Measurements from ENCODE around the gene HSPB3.
"Not testable (repeated sequence)": the region's sequence is repeated elsewhere in the genome, so short reads cannot be mapped to it uniquely, and the experiment has no call there.

Gene HSPB3, protein sequence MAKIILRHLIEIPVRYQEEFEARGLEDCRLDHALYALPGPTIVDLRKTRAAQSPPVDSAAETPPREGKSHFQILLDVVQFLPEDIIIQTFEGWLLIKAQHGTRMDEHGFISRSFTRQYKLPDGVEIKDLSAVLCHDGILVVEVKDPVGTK

DNA sequence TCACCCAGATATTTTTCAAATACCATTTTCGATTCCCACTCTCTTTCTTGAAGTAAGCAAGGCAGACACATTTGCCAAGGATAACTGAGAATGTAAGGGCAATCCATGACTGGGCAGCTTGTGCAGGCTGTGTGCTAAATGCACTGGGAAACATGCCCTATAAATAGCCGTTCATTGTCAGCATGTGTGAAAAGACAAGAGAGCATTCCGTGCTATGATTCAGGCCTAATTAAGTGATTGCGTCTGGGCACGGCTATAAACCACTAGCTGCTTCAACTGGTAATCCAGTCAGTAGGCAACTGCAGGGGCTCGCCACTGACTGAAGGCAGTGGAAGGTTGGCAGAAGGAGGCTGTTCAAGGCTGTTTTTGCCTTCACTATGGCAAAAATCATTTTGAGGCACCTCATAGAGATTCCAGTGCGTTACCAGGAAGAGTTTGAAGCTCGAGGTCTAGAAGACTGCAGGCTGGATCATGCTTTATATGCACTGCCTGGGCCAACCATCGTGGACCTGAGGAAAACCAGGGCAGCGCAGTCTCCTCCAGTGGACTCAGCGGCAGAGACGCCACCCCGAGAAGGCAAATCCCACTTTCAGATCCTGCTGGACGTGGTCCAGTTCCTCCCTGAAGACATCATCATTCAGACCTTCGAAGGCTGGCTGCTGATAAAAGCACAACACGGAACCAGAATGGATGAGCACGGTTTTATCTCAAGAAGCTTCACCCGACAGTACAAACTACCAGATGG is at the start of gene HSPB3:
Gene HSPB3, plus strand, starts transcription at position 287 of the 745 bp plus-strand sequence. Its CDS starts 91 bp downstream, at position 378.
- no peak for DNase-seq (ENCODE audit: low read depth)

DNA sequence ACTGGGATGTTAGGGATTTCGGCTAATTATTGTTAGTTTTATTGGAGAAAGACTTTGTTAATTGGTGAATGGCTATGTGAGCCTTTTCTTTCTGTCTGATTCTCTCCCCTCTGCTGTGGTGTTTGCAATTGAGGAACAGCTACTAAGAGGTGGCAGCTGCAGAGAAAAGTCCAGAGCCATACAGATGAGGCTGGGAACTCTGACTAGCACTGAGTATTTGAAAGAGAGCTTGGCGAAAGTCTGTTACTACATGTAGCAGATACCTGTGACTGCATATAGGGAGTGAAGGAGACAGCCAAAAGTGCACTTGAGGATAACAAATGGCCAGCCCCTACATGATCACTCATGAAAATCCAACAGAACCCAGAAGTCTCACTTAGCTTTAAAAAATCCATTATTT is 44.3 kb upstream of the HSPB3 start:
- DNase-seq (ENCODE audit: low read depth) = no peak

DNA sequence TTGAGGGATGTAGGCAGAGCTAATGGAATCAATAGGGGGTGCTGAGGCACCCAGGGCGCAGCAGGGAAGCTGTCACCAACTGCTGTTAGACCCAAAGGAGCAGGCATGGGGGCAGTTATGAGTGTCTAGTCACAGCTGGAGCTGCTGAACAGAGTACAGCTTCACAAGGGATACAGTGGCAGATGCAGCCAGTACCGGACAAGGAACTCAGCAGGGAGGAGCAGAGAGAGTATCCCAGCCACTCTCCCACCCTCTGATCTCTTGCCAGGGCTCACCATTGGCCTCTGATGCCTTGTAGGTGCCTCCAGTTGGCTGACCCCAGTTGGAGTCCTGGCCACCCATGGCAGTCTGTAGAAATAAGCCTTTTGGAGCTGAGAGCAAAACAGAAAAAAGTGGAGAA is 42.6 kb upstream of the HSPB3 start:
- no peak for DNase-seq (ENCODE audit: low read depth)

DNA sequence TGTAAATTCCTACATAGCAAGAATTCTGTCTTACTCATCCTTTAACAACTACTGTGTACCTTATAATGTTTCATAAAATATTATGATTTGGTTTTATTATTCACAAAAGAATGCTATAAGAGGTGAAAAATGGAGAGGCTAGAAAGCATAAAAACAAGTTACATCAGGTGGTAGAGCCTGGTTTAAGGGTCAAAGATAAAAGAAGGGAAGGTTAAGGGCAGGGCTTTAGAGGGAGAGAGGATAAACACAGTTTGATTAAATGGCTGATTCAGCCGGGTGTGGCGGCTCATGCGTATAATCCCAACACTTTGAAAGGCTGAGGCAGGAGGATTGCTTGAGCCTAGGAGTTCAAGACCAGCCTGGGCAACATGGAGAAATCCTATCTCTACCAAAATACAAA is 40.4 kb upstream of the HSPB3 start:
- DNase-seq (ENCODE audit: low read depth) = no peak

DNA sequence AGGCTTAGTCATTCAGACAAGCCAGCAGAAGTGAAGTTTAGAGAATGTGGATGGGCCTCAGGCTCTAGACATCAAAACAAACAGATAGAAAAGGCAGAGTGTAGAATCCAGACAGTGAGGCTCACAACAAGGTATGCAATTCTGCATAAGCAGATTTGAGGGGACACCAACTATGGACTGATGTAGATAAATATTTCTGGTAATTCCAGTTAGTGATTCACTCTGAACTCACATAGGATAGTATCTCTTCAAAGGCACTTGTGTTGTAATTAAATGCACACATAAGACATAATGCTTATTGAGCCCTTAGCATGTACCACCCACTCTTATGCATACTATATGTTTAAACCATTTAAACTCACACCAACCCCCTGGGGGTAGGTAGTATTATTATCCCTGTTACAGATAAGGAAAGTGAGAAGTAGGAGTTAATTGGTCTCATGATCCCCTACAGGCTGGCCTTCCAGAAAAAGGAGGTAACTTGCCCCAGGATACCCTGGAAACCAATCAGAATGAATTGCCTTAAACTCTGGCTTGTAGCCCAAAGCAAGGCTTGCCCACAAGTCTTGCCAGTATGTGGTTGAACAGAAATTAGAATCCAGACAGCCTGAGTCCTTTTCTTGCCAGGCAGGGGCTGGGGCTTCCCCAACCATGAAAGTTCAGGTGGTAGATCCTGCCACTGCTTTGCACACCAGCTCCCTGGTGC is 39.5 kb upstream of the HSPB3 start:
- no peak for DNase-seq (ENCODE audit: low read depth)

DNA sequence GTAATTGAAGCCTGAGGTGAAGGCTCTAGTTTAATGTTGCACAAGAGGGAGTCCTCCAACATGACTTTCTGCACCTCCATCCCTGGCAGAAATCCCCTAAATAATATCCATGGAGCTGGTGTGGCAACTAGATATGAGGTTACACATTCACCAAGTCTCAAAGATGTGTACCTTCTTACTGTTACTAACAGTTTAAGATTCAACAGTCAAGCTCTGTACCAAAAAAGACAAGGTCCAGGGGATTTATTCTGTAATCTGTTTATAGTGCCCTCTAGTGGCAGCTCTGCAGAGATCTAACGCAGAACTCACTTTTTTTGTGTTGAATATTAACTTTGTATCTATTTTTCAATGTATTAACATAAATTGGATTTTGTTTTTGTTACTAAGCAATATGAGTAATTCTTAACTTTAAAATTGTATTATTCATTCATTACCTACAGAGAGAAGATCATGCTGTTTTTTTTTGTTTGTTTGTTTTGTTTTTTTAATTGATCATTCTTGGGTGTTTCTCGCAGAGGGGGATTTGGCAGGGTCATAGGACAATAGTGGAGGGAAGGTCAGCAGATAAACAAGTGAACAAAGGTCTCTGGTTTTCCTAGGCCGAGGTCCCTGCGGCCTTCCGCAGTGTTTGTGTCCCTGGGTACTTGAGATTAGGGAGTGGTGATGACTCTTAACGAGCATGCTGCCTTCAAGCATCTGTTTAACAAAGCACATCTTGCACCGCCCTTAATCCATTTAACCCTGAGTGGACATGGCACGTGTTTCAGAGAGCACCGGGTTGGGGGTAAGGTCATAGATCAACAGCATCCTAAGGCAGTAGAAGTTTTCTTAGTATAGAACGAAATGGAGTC is 35.7 kb upstream of the HSPB3 start:
- not testable (repeated sequence) for DNase-seq (ENCODE audit: low read depth)

DNA sequence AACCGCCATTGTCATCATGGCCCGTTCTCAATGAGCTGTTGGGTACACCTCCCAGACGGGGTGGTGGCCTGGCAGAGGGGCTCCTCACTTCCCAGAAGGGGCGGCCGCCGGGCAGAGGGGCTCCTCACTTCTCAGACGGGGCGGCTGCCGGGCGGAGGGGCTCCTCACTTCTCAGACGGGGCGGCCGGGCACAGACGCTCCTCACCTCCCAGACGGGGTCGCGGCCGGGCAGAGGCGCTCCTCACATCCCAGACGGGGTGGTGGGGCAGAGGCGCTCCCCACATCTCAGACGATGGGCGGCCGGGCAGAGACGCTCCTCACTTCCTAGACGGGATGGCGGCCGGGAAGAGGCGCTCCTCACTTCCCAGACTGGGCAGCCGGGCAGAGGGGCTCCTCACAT is 35.0 kb upstream of the HSPB3 start:
- DNase-seq (ENCODE audit: low read depth) = not testable (repeated sequence)

DNA sequence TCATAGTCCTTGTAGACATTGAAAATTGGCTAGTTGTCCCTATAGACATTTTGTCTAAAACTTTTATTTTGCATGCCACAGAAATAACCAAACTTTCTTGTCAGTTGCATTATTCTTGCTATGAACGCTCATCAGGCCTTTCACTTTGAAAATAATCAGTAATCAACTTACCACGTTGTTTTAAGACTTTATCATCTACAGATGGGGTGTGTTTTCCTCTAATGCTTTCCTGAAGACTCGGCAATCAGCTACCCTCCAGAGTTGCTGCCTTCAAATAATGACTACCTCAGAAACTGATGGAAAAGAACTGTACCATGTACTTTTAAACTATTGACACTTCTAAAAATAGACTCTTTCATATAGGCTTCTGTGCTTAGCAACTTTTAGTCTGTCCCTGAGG is 33.5 kb upstream of the HSPB3 start:
- no peak for DNase-seq (ENCODE audit: low read depth)

DNA sequence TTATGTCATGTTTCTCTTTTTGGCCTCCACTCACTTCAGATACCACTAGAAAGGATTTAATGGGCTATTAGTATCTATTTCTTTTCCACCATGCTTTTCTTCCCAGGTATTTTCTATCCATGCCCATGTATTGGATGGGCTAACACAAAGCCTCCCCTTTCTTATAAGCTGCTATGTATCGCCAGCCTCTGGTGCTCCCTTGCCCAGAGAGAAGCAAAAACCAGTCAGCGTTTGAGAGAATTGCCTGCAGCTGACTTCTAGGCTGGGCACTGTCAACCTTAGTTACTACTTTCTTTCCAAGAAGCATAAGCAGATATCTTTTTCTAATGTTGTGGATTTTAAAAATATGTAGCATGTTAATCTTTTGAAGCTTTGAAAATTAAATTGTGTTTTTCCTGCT is 30.2 kb upstream of the HSPB3 start:
- DNase-seq (ENCODE audit: low read depth) = no peak

DNA sequence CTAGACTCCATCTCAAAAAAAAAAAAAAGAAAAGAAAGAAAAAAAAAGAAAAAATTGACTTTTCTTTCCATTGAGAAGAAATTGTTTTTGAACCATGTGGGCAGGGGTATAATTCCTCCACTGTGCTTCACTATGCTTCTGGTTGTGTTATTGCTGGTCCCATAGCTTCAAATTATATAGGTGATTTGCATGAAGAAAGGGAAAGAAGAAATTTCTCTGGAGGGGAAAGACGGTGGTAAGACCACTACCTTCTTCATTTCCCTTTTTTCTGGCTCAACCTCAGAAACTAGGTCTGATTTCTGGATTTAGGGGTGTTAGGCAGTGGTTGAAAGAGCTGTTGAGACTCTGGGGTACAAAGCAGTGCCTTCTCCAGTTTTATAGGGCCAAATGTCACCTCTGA is 29.3 kb upstream of the HSPB3 start:
- DNase-seq (ENCODE audit: low read depth) = no peak

DNA sequence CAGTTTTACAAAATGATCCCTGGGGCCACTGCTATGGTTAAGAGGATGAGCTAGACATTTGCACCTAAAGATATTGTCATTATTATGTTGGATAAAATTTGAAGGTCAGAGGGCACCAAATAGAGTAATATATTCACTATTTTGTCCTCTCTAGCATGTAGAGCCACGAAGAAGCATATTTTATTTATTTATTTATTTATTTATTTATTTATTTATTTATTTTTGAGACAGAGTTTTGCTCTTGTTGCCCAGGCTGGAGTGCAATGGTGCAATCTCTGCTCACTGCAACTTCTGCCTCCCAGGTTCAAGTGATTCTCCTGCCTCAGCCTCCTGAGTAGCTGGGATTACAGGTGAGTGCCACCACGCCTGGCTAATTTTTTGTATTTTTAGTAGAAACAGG is 20.8 kb upstream of the HSPB3 start:
- DNase-seq (ENCODE audit: low read depth) = not testable (repeated sequence)

DNA sequence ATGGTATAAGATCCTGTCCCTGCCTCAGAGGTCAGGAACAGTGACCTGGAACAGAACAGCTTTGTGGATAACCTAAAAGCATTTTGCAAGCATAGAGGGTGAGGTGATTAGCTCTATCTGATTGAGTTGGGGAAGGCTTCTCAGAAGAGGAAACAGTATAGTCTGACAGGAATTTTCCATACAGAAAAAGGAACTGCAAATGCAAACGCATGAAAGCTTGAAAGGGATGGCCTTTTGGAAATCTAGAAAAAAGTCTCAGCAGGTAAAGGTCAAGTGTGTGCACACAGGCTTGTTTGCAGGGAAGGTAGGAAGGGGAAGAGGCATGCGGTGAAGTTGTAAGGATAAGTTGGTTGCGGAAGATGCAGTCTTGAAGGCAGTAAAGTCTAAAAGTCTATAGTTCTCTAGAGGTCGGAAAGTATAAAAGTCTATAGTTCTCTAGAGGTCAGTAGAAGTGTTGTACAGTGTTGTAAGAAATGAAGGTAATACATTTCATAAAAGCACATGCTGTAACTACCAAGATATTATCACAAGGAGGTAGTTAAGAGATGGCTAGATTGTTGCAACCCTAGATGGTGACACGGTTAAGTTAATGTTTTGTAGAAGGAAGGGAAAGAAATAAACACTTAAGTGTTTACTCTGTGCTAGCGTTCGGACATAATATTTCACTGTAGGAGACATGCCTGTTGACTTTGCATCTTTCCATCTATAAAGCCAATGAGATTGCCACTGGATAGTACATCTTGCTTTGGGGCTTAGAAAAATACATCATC is 16.7 kb upstream of the HSPB3 start:
- DNase-seq (ENCODE audit: low read depth) = no peak

DNA sequence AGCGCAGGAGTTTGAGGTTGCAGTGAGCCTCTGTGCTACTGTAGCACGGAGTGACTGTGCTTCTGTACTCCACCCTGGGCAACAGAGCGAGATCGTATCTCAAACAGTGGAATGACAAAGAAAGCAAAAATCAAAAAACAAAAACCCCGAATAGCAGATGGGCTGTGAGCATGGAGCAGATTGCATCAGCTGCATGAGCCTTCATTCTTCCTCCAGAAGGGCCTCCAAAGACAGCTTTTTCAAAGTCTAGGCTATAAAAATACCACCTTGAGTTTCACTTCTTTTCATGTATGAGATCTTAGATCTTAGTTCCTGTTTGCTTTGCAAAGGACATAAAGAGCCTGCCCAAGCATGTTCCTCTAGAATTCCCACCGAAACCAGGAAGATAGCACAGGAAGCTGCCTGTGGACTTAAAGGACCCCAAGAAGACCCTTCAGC is 15.0 kb upstream of the HSPB3 start:
- DNase-seq (ENCODE audit: low read depth) = no peak

DNA sequence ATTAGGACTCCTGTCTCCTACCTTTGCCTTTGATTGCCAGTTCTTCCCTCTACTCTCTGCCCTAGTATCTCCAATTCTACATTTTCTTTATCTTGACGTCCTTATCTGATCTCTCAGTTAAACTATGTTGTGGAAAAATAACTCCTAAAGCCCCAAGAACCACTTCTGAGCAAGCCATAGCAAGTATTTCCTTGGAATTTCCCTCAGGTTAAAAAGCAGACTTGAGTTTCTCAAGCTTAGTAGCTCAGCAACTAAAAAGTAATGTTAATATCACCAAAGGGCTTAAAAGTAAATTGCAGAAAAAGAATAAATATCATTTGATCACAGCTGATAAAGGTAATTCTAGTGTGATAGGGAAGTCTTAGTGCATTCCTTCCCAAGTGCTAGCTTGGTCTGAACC is 13.2 kb upstream of the HSPB3 start:
- no peak for DNase-seq (ENCODE audit: low read depth)

DNA sequence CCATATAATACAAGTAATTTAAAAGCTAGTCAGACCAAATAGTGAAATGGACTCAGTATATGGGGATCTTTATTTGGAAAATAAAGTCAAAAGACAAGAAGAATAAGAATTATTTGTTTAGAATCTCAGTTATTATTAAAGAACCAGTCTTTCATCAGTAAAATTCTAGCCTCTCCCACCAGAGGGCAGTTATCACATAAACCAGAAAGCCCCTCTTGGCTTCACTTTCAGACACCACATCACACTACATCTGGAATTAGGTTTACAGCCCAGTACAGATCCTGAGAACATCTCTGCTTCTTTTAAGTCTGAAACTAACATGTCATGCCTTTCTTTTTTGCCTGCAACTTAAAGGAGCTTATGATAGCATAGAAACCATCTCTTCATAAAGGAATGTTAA is 12.2 kb upstream of the HSPB3 start:
- DNase-seq (ENCODE audit: low read depth) = no peak

DNA sequence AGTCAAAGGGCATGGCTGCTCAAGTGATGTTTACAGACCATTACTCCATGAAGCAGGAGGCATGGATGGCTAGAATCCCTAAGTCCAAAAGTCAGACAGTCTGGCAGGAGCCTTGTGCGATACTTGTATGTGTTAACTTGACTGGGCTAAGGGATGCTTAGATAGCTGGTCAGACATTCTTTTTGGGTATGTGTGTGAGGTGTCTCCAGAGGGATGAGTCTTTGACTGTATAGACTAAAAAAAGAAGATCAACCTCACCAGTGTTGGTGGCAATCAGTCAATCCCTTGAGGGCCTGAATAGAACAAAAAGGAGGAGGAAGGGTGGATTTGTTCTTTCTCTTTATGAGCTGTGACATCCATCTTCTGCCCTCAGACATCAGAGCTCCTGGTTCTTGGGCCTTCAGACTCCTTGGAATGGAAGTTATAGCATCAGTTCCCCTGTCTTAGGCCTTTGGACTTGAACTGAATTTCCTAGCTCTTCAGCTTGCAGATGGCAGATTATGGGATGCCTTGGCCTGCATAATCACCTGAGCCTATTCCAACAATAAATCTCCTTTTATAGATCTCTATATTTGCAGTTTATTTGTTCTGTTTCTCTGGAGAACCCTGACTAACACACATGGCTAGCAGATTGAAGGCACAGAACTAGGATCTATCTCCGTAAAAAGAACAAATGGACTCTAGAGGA is 9.7 kb upstream of the HSPB3 start:
- no peak for DNase-seq (ENCODE audit: low read depth)

DNA sequence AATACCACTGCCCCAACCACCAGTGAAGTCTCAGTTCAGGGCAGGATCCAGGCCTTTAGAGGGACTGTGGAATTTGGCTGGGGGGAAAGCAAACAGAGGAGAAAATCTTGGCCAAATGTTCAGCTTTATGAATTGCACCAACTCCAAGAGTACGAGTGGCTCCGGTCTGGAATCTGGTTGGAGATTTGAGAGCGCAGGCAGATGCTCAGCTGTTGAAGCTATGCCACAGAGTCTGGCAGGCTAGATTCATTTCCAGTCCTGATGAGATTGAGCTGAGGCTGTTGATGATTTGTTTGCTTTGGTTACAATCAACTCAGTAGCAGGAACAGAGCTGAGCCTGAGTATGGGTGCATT is 9.1 kb upstream of the HSPB3 start:
- no peak for DNase-seq (ENCODE audit: low read depth)

DNA sequence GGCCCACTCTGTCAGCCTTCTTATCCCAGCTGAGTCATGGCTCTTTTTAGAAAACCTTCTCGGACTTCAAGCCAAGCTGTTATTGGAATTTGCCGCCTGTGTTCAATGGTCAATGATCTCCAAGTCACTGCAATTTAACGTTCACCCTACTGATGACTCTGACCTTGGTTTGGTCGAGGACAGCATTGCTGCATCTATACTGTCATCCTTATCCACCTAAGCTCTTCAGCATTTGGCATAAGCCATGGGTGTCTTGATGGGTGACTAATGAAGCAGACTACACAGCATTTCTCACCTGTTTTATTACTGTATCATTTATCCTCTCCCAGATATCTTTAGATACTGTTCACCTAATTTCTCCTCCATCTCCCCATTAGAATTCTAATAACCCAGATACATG is 5.6 kb upstream of the HSPB3 start:
- no peak for DNase-seq (ENCODE audit: low read depth)

DNA sequence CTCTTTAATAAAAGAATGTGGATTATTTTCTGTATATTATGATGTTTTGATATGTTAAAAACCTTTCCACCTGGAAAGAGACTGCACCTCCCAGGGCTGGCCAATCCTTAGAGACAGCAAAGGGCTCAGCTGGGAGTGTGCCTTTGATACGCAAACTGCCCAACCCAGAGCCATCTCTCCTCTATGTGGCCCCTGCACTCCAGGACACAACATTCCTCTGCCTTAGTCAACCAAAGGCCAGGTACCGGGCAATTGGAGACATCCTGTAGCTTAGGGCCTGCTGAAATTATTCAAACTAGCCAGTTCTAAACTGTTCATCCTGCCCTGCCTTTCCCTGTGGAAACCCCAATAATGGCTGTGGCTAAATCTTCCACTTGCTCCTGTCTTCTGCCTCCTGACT is 5.0 kb upstream of the HSPB3 start:
- no peak for DNase-seq (ENCODE audit: low read depth)

DNA sequence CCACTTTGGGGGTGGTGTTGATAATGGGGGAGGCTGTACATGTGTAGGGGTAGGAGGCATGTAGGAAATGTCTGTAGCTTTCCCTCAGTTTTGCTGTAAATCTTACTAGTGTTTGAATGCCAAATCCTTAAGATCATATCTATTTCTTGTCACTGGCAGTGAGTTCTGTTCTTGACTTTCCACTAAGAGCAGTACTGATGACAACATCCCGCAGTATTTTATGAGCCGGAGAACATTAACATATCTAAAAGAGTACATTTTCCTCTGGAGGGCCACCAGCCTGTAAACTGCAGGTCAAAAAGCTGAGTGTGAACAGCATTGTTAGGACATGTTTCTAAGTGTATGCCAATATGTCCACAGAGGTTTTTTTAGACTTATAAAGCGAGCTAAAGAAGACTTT is 2.5 kb upstream of the HSPB3 start:
- DNase-seq (ENCODE audit: low read depth) = no peak

DNA sequence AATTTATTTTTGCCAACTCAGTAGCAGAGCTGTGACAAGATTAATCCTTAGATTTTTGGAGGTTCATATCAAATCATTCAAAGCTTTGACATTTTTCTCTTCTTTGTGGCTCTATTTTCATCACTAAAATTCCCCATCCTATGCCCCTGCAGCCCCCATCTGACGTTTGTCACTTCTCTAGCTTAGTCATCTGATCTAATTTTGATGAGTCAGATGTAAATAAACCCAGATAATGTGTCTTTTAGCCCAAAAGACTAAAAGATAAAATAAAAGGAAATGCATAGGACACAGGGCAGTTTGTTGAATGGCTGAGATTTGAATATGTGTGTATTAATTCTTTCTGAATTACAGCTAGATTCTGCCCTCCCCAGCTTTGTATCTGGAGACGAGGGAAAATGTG is 897 bp upstream of the HSPB3 start:
- DNase-seq (ENCODE audit: low read depth) = no peak

All from activated T-cell treated with anti-CD3 and anti-CD28 coated beads for 48 hours (primary cell).